K562 (cell line): ENCODE measurements around the gene NUTF2. TPM values are rescaled to one million over a fixed set of nuclear protein-coding genes. Genes with fewer than 3 reads are reported as not detected.

Experiments
- ATAC-seq: fragments of 200-7000 bp; cut with Tn5 transposase; 3 replicates; pipeline ENCODE4 v1.9.1; 2020; ENCODE audit warnings: moderate library complexity
- BruUV-seq: library from RNA; stranded (reverse); fragments of 400-500 nt; replicated peaks from 2 replicates; lab custom pipeline; 2021; lab: Mats Ljungman, UMichigan
- CTCF ChIA-PET: fragments of 300-600 bp; formaldehyde crosslinking; extraction: SDS; loops from one replicate; lab custom pipeline; 2021; ENCODE audit warnings: low intra/inter-chr PET ratio; lab: Yijun Ruan, JAX
- POLR2A ChIA-PET: fragments of 300-600, 350-650 bp; sonication (Branson Sonifier 250); formaldehyde crosslinking; extraction: SDS; loops from one replicate; lab custom pipeline; 2021; ENCODE audit warnings: antibody characterized with exemption, inconsistent platforms; lab: Yijun Ruan, JAX
- DNase-seq, 4 experiments: peaks; one replicate each; pipeline versions ENCODE4 v3.0.0 to v3.0.0-alpha.2; 2011 to 2018; ENCODE audit warnings: low spot score in 3 of 4, mixed read lengths in 3 of 4; ENCODE audit errors: extremely low read depth in 1 of 4
- FAIRE-seq: peaks from 2 replicates; lab custom pipeline; 2011; peaks lifted over from hg19 to GRCh38; lab: Jason Lieb, UNC
- H2AFZ ChIP-seq: 2 replicates; pipeline ENCODE4 v1.6.0; 2011; ENCODE audit warnings: low read depth, low read length, control low read depth, inconsistent platforms
- H3K27ac ChIP-seq: fragments of 200-600 bp; 3 replicates; pipeline ENCODE4 v1.8.0; 2011; ENCODE audit warnings: low read depth, mild to moderate bottlenecking, control low read depth, inconsistent platforms, low read length, moderate library complexity, mixed read lengths; ENCODE audit errors: extremely low read depth
- H3K27me3 ChIP-seq, 2 experiments: fragments of 300-600 bp in 1 of 2; 2 replicates in 1 of 2; 3 replicates in 1 of 2; pipeline versions ENCODE4 v1.6.0 to v1.8.0; 2011; ENCODE audit warnings: inconsistent platforms in 2 of 2, low read length in 2 of 2, mild to moderate bottlenecking in 1 of 2, mixed read lengths in 1 of 2, moderate library complexity in 1 of 2; ENCODE audit not compliant: control insufficient read depth in 2 of 2, insufficient read depth in 2 of 2
- H3K36me3 ChIP-seq: fragments of 300-600 bp; 3 replicates; pipeline ENCODE4 v1.8.0; 2011; ENCODE audit warnings: mild to moderate bottlenecking, low read length, inconsistent platforms; ENCODE audit not compliant: control insufficient read depth, insufficient read depth
- H3K4me1 ChIP-seq, 2 experiments: fragments of 200-600 bp in 1 of 2; replicated peaks in 1 of 2; 2 replicates in 1 of 2; 3 replicates in 1 of 2; pipeline versions ENCODE4 v1.5.1 to v1.8.0; 2011; ENCODE audit warnings: inconsistent platforms in 2 of 2, low read length in 2 of 2, mild to moderate bottlenecking in 1 of 2, mixed read lengths in 1 of 2, moderate library complexity in 1 of 2; ENCODE audit not compliant: control insufficient read depth in 2 of 2, insufficient read depth in 2 of 2
- H3K4me2 ChIP-seq: 2 replicates; pipeline ENCODE4 v1.6.1; 2011; ENCODE audit warnings: low read length, control low read depth, inconsistent platforms, mixed read lengths; ENCODE audit not compliant: insufficient read depth
- H3K4me3 ChIP-seq: fragments of 200-600 bp; sonication (generic), shearing (Covaris generic); 2 replicates; pipeline ENCODE4 v1.5.1; 2016; ENCODE audit warnings: control low read depth, inconsistent platforms
- H3K79me2 ChIP-seq: fragments of 200-600 bp; 3 replicates; pipeline ENCODE4 v1.8.0; 2011; ENCODE audit warnings: low read length, inconsistent platforms; ENCODE audit not compliant: control insufficient read depth, insufficient read depth
- H3K9ac ChIP-seq, 2 experiments: 2 replicates each; pipeline versions ENCODE4 v1.6.0 to v1.6.1; 2011; ENCODE audit warnings: low read depth in 2 of 2, low read length in 2 of 2, control low read depth in 1 of 2, inconsistent platforms in 1 of 2, mild to moderate bottlenecking in 1 of 2, mixed read lengths in 1 of 2; ENCODE audit not compliant: insufficient read depth in 1 of 2
- H3K9me1 ChIP-seq: one replicate; pipeline ENCODE4 v1.6.0; 2011; ENCODE audit warnings: inconsistent platforms, mild to moderate bottlenecking, low read length, moderate library complexity; ENCODE audit not compliant: control insufficient read depth, insufficient read depth
- H3K9me3 ChIP-seq: replicated peaks from 2 replicates; pipeline ENCODE4 v1.5.1; 2011; ENCODE audit warnings: low read depth, low read length, inconsistent platforms; ENCODE audit not compliant: control insufficient read depth, insufficient read depth
- H4K20me1 ChIP-seq: replicated peaks from 2 replicates; pipeline ENCODE4 v1.6.1; 2011; ENCODE audit warnings: low read length, inconsistent platforms, mixed read lengths; ENCODE audit not compliant: control insufficient read depth, insufficient read depth
- BCLAF1 ChIP-seq, 2 experiments: fragments of 450-650 bp in 1 of 2; IDR thresholded peaks; 2 replicates each; pipeline ENCODE4 v1.6.1; 2011 to 2017; ENCODE audit warnings: low read depth in 2 of 2, antibody characterized with exemption in 1 of 2, borderline replicate concordance in 1 of 2, low read length in 1 of 2, mild to moderate bottlenecking in 1 of 2, mixed read lengths in 1 of 2; ENCODE audit not compliant: control insufficient read depth in 1 of 2
- HCFC1 ChIP-seq: IDR thresholded peaks from 2 replicates; pipeline ENCODE4 v1.6.1; 2012; ENCODE audit warnings: low read depth, low read length, improper control_type of control experiment
- KAT7 ChIP-seq: sonication (generic); formaldehyde crosslinking; IDR thresholded peaks from 2 replicates; pipeline ENCODE4 v1.8.0; 2022; ENCODE audit warnings: missing genetic modification reagents, mild to moderate bottlenecking, borderline replicate concordance
- KDM1A ChIP-seq, 2 experiments: fragments of 450-650 bp; IDR thresholded peaks; 2 replicates each; pipeline ENCODE4 v1.6.1; 2016; ENCODE audit warnings: mild to moderate bottlenecking in 2 of 2
- MBD1 ChIP-seq: fragments of 250-450 bp; sonication (Bioruptor Pico); IDR thresholded peaks from 2 replicates; pipeline ENCODE4 v1.8.0; 2022; ENCODE audit warnings: inconsistent platforms
- PHF21A ChIP-seq: fragments of 450-650 bp; IDR thresholded peaks from 2 replicates; pipeline ENCODE4 v1.6.1; 2017; ENCODE audit warnings: low read depth, borderline replicate concordance
- WGBS: fragments of 100-300 bp; shearing (Covaris generic); methylation state at CpG from one replicate; pipeline ENCODE4 v1.1.6; 2016; ENCODE audit warnings: low coverage, mixed read lengths; ENCODE audit not compliant: insufficient coverage; ENCODE audit errors: missing lambda C conversion rate; 5-methylcytosine and 5-hydroxymethylcytosine counted together
- in situ Hi-C: fragments of 300-500 bp; cut with MboI; formaldehyde crosslinking; loops from 4 replicates; pipeline ENCODE4 v1.15.0; 2018; ENCODE audit warnings: inconsistent platforms, mixed read lengths
- intact Hi-C: fragments of 100-400 bp; cut with micrococcal nuclease; formaldehyde crosslinking; loops from 2 replicates; pipeline ENCODE4 v1.14.2; 2022
- polyA plus RNA-seq, 8 experiments: library from polyadenylated mRNA; depleted of rRNA in 4 of 8; stranded (reverse) in 5 of 8; unstranded in 3 of 8; fragments of >200 nt; fragmentation: Nextera tagmentation in 2 of 8; fragmentation: Illumina TruSeq in 1 of 8; extraction: Ambion mirVana in 2 of 8; extraction: Trizol in 1 of 8; gene quantifications; 2 replicates each; pipeline versions ENCODE4 v1.2.1 to v1.2.3, GENCODE V29; 2011 to 2014; ENCODE audit warnings: inconsistent platforms in 1 of 8, missing spikeins in 1 of 8
- total RNA-seq, 7 experiments: library from RNA; depleted of rRNA in 6 of 7; stranded (reverse); fragments of >200 nt in 6 of 7; fragmentation: Illumina TruSeq in 2 of 7; extraction: Trizol in 2 of 7; gene quantifications; 2 replicates each; pipeline versions ENCODE4 v1.2.1 to v1.2.3, GENCODE V29; 2011 to 2021; ENCODE audit warnings: low replicate concordance in 1 of 7

NUTF2 gene
- total and polyA plus RNA-seq, 9 of the 15 experiments (the other 6 are each of a cell fraction or from before 2014, with no cell fraction given) = 106 to 248 (median 147) TPM

GRCh38 chr16:67846063-67846319, 742 bp upstream of the NUTF2 start:
- H4K20me1 ChIP-seq = no peaks in the 10 kb centered on the region; the same call in 1 of the 2 replicates

More at GRCh38 chr16:67846063-67846319, 742 bp upstream of the NUTF2 start:
- Histone ChIP-seq H3K27me3 (no peaks in the 10 kb centered on the region), H2AFZ (peak overlapping the region; percentile 81), H3K4me2 (peak overlapping the region; percentile 84), H3K4me1 (peaks cover 34 to 57% of the 10 kb centered on the region in 2 experiments), H3K4me3 (peak overlapping the region; percentile 99), H3K9me3 (no peaks in the 10 kb centered on the region), H3K36me3 (peaks cover 28% of the 10 kb centered on the region), H3K9me1 (peaks cover 5% of the 10 kb centered on the region), H3K27ac (peak overlapping the region; percentile 77), H3K79me2 (peaks cover 80% of the 10 kb centered on the region), H3K9ac (peak overlapping the region; percentile 94)
- intact Hi-C loops = loop anchor here (2.0 kb wide), 1 partner anchor 47 kb away; the partner anchor contains the start of gene PSKH1
- ChIA-PET POLR2A (interaction anchor here (0.6 to 2.7 kb wide), 11 partner anchors 9 to 383 kb away, joined by 3 to 10 read pairs (median 4); partner anchors contain the start of gene PARD6A), CTCF (no interaction called here)
- WGBS = 9% methylated on average over 2 of the region's 2 CpGs
- peak in 1 of 2 experiments; percentile 50; a peak in 1 of 4 replicates for TF ChIP-seq KDM1A (IDR thresholded peaks at IDR 0.05)
- TF ChIP-seq PHF21A = peak; percentile 86
- no peak for TF ChIP-seq BCLAF1 (IDR thresholded peaks at IDR 0.05; ENCODE audit: borderline replicate concordance in 1 of 2, control insufficient read depth in 1 of 2, low read depth in 2 of 2, low read length in 1 of 2)
- no peak for TF ChIP-seq HCFC1
- TF ChIP-seq MBD1 (CRISPR knock-in tag) = 0 out of 2 replicates have a peak, but pooled peaks have one; percentile 16
- 0 out of 2 replicates have a peak, but pooled peaks have one; percentile 83 for TF ChIP-seq KAT7 (CRISPR knock-in tag)
- FAIRE-seq = no peak
- in situ Hi-C loops = no loop called here
- TSS peak; percentile 64 for BruUV-seq
- no peak for DNase-seq
- no peak for ATAC-seq
